Bronchial epithelial cell (primary cell): ENCODE measurements around the gene RPS6KB2. TPM values are rescaled to one million over a fixed set of nuclear protein-coding genes. Genes with fewer than 3 reads are reported as not detected.
A peak's percentile ranks its signal among the peaks of the same experiment; 100 is the strongest.

Experiments
- DNase-seq: peaks from one replicate; pipeline ENCODE4 v3.0.0-alpha.2; 2010; ENCODE audit warnings: low read depth
- FAIRE-seq: peaks from 2 replicates; lab custom pipeline; 2011; peaks lifted over from hg19 to GRCh38; lab: Jason Lieb, UNC
- H3K27me3 ChIP-seq: 2 replicates; pipeline ENCODE4 v1.5.1; 2011; ENCODE audit warnings: low read length; ENCODE audit not compliant: control insufficient read depth, insufficient read depth
- H3K36me3 ChIP-seq: 2 replicates; pipeline ENCODE4 v1.5.1; 2011; ENCODE audit warnings: low read length; ENCODE audit not compliant: control insufficient read depth, insufficient read depth
- H3K4me3 ChIP-seq: 2 replicates; pipeline ENCODE4 v1.5.1; 2011; ENCODE audit warnings: mild to moderate bottlenecking, low read depth, low read length, control low read depth
- CTCF ChIP-seq: IDR thresholded peaks from 2 replicates; pipeline ENCODE4 v1.5.1; 2011; ENCODE audit warnings: mild to moderate bottlenecking, moderate library complexity, low read length, control low read depth, inconsistent platforms; ENCODE audit not compliant: insufficient read depth, severe bottlenecking
- total RNA-seq: library from RNA; depleted of rRNA; stranded (reverse); fragments of >200 nt; gene quantifications from 2 replicates; pipeline ENCODE4 v1.2.1, GENCODE V29; 2014

The RPS6KB2 gene
- total RNA-seq, 1 donor from 2014 or later = 62.9 TPM

GRCh38 chr11:67410984-67411784 lies 17.1 kb upstream of the RPS6KB2 start:
- Histone ChIP-seq H3K27me3 (peaks cover 10% of the 10 kb centered on the region), H3K4me3 (no peak overlapping the region), H3K36me3 (no peaks in the 10 kb centered on the region)
- TF ChIP-seq CTCF = no peak
- DNase-seq (no peak), FAIRE-seq (no peak)

- Histone ChIP-seq H3K36me3 (no peaks in the 10 kb centered on the region), H3K4me3 (no peak overlapping the region), H3K27me3 (peaks cover 10% of the 10 kb centered on the region)
- TF ChIP-seq CTCF = no peak
- DNase-seq = no peak
- FAIRE-seq = no peak
Measured at GRCh38 chr11:67411785-67412152, 16.5 kb upstream of the RPS6KB2 start.

GRCh38 chr11:67412495-67413179 lies 15.7 kb upstream of the RPS6KB2 start:
- DNase-seq (no peak), FAIRE-seq (no peak)
- H3K27me3 ChIP-seq = peaks cover 10% of the 10 kb centered on the region
- H3K4me3 ChIP-seq = no peak overlapping the region
- H3K36me3 ChIP-seq = no peaks in the 10 kb centered on the region
- no peak for TF ChIP-seq CTCF

GRCh38 chr11:67413266-67413849 lies 14.9 kb upstream of the RPS6KB2 start:
- Histone ChIP-seq H3K36me3 (no peaks in the 10 kb centered on the region), H3K27me3 (peaks cover 8% of the 10 kb centered on the region), H3K4me3 (no peak overlapping the region)
- FAIRE-seq (peak; percentile 60), DNase-seq (no peak)
- TF ChIP-seq CTCF = no peak

GRCh38 chr11:67415501-67416304 lies 12.6 kb upstream of the RPS6KB2 start, which contains the start of gene CARNS1:
Gene CARNS1 (plus strand): TSS chr11:67415678. CDS start chr11:67416200, 522 bp downstream.
- no peak for TF ChIP-seq CTCF
- no peak for DNase-seq
- H3K4me3 ChIP-seq = no peak within 1 kb of the TSS
- no peaks in the 10 kb centered on the region for H3K36me3 ChIP-seq
- peaks cover 4% of the 10 kb centered on the region for H3K27me3 ChIP-seq
- FAIRE-seq = no peak
